ENCODE results near the gene LOXHD1.

LOXHD1 gene

GRCh38 chr18:46672062-46672970, 15.3 kb upstream of the LOXHD1 start:
- DNase-seq (ENCODE audit: low spot score), result no peak

GRCh38 chr18:46668694-46669093, 11.7 kb upstream of the LOXHD1 start:
- DNase-seq (ENCODE audit: low spot score), result no peak

GRCh38 chr18:46668135-46668534, 11.1 kb upstream of the LOXHD1 start:
- DNase-seq (ENCODE audit: low spot score), result no peak

- DNase-seq (ENCODE audit: low spot score), result no peak
These were observed 6.5 kb upstream of the LOXHD1 start for GRCh38 chr18:46663539-46663938.

GRCh38 chr18:46660957-46661749, 4.1 kb upstream of the LOXHD1 start:
- peak; percentile 77 for DNase-seq (ENCODE audit: low spot score)

GRCh38 chr18:46659484-46659883, 2.5 kb upstream of the LOXHD1 start:
- DNase-seq (ENCODE audit: low spot score), result no peak

GRCh38 chr18:46656326-46657114, 500 bp downstream of the LOXHD1 start:
- no peak for DNase-seq (ENCODE audit: low spot score)

- no peak for DNase-seq (ENCODE audit: low spot score)
These were observed 4.6 kb downstream of the LOXHD1 start for GRCh38 chr18:46652372-46652771.

GRCh38 chr18:46650681-46651080, 6.3 kb downstream of the LOXHD1 start:
- no peak for DNase-seq (ENCODE audit: low spot score)

GRCh38 chr18:46649071-46649862, 7.8 kb downstream of the LOXHD1 start:
- no peak for DNase-seq (ENCODE audit: low spot score)

GRCh38 chr18:46646468-46646867, 10.6 kb downstream of the LOXHD1 start:
- no peak for DNase-seq (ENCODE audit: low spot score)

- DNase-seq (ENCODE audit: low spot score), result no peak
These were observed 14.5 kb downstream of the LOXHD1 start for GRCh38 chr18:46642561-46642960.

GRCh38 chr18:46641917-46642316, 15.1 kb downstream of the LOXHD1 start:
- no peak for DNase-seq (ENCODE audit: low spot score)

- no peak for DNase-seq (ENCODE audit: low spot score)
These were observed 17.6 kb downstream of the LOXHD1 start for GRCh38 chr18:46639386-46639785.

GRCh38 chr18:46636040-46636630, 20.9 kb downstream of the LOXHD1 start:
- no peak for DNase-seq (ENCODE audit: low spot score)

- DNase-seq (ENCODE audit: low spot score), result no peak
These were observed 24.5 kb downstream of the LOXHD1 start for GRCh38 chr18:46632401-46633071.

- no peak for DNase-seq (ENCODE audit: low spot score)
These were observed 26.0 kb downstream of the LOXHD1 start for GRCh38 chr18:46630991-46631390.

GRCh38 chr18:46630160-46630559, 26.9 kb downstream of the LOXHD1 start:
- no peak for DNase-seq (ENCODE audit: low spot score)

GRCh38 chr18:46629361-46629760, 27.7 kb downstream of the LOXHD1 start:
- no peak for DNase-seq (ENCODE audit: low spot score)

- no peak for DNase-seq (ENCODE audit: low spot score)
These were observed 28.8 kb downstream of the LOXHD1 start for GRCh38 chr18:46628206-46628605.
